Activated naive CD4-positive, alpha-beta T cell treated with Interleukin-2 at 50 U/mL for 16 hours (primary cell): ENCODE measurements around the gene SDHAF4.
"Not testable (repeated sequence)": the region's sequence is repeated elsewhere in the genome, so short reads cannot be mapped to it uniquely, and the experiment has no call there.

Experiments used
- DNase-seq: peaks from one replicate; pipeline ENCODE4 v3.0.0-alpha.2; 2020

Gene SDHAF4

GRCh38 chr6:70566751-70567382 lies at the start of gene SDHAF4:
Gene SDHAF4 (plus strand): TSS chr6:70566930. CDS start chr6:70566941, 11 bp downstream.
- DNase-seq = peak; percentile 97

DNA sequence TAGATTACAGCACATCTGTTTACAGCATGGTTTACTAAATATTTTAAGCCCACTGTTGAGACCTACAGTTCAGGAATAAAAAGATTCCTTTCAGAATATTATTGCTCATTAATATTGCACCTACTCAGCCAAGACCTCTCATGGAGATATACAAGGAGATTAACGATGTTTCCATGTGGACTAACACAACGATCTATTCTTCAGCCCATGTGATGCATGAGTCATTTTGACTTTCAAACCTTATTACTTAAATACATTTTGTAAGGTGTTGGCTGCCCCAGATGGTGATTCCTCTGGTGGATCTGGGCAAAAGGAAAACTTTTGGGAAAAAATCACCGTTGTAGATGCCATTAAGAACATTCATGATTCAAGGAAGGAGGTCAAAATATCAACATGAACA lies 48.0 kb upstream of the SDHAF4 start:
- DNase-seq = no peak

- DNase-seq = no peak
These were observed 46.2 kb upstream of the SDHAF4 start for GRCh38 chr6:70520575-70520974.

GRCh38 chr6:70524721-70525286 lies 41.9 kb upstream of the SDHAF4 start:
- DNase-seq = no peak

- DNase-seq = no peak
These were observed 39.5 kb upstream of the SDHAF4 start for GRCh38 chr6:70527071-70527737.

DNA sequence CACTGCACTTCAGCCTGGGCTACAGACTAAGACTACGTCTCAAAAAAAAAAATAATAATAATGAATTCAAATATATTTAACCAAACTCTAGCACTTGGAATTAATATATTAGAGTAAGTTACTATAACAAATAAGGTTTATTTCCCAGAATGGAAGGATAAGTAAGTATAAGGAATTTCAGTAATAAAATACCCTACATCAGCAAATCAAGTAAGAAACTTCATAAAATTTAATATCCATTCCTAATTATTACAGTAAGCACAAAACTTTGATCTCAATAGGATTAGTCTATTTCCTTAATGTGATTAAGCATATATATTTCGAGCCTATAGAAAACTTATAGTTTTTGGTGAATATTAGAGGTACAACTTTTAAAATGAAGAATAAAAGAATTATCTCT lies 36.7 kb upstream of the SDHAF4 start:
- DNase-seq = no peak

- DNase-seq = no peak
These were observed 35.6 kb upstream of the SDHAF4 start for GRCh38 chr6:70531133-70531532.

DNA sequence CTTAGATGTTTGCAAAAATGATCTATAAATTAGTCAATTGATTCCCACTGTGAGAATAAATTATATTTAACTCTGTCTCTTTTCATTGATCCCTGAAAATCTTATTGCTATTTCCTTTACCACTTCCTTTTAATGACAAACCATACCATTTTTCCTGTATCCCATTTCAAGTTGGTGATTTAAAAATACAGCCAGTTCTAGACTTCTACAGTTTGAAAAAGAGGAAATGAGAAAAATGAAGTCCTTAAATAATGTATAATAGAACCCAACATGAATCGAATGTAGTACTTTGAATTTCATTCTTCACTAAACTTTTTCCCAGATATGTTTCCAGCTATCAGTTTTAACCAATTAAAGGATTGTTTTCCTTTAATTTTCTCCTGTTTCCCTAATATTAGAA lies 29.5 kb upstream of the SDHAF4 start:
- DNase-seq = no peak

DNA sequence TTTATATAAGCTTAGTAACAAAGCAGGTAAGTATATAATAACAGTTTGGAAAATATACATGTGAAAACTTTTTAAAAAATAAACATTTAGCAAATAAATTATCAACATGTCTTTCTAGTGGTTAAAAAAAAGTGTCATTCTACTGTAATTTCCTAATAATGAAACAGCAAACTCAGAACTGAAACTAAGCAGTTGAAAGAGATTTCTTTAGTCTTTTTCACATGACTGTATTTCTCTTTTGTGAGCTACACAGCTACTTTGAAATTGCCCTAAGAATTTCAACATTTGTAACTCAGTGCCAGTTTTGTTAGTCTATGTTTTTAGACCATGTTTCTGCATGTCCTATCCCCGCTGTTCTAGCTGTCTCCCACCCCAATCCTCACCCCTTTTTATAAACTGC lies 28.4 kb upstream of the SDHAF4 start:
- DNase-seq = no peak

GRCh38 chr6:70547313-70547712 lies 19.4 kb upstream of the SDHAF4 start:
- DNase-seq = no peak

- DNase-seq = no peak
These were observed 18.8 kb upstream of the SDHAF4 start for GRCh38 chr6:70547905-70548304.

GRCh38 chr6:70549327-70549726 lies 17.4 kb upstream of the SDHAF4 start:
- DNase-seq = no peak

DNA sequence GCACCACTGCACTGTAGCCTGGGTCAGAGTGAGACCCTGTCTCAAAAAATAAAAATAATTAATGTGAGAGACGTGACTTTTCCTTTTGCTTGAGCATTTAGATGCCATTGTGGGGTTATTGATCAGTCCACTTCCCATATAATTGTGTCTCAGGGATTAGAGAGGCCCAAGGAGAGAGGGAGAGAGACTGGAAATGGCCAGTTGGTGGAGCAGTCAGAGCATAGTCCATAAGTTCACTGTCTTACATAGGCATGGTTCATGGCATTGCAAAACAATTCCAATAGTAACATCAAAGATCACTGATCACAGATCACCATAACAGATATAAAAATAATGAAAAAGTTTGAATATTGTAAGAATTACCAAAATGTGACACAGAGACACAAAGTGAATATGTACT lies 15.2 kb upstream of the SDHAF4 start:
- DNase-seq = no peak

DNA sequence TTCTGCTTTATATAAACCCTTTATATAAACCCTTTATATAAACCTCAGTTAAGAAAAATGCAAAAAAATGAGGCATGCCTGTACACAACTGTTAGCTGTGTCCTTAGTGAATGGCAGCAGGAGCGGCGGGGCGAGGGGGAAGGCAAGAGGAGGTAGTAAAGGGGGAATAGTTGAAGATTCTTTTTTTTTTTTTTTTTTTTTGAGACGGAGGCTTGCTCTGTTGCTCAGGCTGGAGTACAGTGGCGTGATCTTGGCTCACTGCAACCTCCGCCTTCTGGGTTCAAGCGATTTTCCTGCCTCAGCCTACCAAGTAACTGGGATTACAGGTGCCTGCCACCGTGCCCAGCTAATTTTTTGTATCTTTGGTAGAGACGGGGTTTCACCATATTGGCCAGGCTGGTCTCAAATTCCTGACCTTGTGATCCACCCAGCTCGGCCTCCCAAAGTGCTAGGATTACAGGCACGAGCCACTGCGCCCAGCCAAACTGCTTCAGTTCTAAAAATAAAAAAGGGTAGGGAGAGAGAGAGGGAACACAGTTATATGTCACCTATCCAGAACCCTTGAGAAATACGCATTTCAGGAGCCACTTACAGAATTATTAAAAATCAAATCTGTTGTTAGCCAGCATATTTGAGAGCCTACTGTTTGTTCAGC lies 14.3 kb upstream of the SDHAF4 start:
- DNase-seq = not testable (repeated sequence)

- DNase-seq = no peak
These were observed 13.8 kb upstream of the SDHAF4 start for GRCh38 chr6:70552974-70553373.

DNA sequence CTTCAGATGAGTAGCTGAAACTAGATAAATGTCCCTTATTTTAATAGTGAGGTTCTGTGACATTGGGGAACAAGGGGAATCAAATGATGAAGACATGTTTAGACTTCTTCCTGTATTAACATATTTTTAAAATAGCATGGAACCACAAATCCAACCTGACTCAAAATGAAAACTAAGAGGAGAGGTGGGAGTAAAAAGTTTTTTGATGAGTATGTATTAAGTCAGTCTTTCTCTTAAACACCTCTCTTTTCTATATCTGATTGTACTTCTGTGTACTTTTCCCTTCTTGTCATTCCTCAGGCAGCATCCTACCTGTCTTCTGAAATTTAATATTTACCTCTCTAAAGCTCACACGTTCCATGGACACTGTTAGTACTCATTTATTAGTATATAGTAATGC lies 8.7 kb upstream of the SDHAF4 start:
- no peak for DNase-seq

GRCh38 chr6:70562401-70562800 lies 4.3 kb upstream of the SDHAF4 start:
- not testable (repeated sequence) for DNase-seq

DNA sequence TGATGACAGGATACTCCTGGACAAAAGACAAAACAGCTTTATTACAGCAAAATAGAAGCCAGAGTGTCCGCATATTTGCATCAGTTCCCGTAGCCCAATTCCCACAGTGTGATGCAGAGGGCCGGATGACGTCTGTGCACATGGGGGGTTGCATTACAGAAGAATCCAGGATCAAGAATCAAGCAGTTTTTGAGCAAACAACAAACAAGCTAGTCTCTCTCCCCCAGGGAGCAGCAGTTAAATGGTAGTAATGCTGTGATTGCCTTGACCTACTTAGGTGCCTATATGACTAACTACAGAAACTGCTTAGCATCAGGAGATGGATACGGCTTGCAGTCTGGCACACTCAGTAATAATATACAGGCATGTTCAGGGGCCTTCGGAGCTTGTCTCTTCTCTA lies 3.2 kb upstream of the SDHAF4 start:
- no peak for DNase-seq

DNA sequence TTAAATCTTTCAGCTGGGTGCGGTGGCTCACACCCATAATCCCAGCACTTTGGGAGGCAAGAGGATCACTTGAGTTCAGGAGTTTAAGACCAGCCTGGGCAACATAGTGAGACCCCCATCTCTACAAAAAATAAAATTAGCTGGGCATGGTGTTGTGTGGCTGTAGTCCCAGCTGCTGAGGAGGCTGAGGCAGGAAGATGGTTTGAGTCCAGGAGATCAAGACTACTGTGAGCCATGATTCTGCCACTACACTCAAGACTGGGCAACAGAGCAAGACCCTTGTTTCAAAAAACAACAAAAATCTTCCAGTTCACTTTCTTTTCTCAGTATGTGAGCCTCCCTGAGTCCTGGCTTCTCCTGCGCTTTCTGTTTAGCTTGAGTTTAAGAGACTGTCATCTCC lies 7.9 kb downstream of the SDHAF4 start:
- no peak for DNase-seq

- no peak for DNase-seq
These were observed 9.3 kb downstream of the SDHAF4 start for GRCh38 chr6:70575899-70576495.

DNA sequence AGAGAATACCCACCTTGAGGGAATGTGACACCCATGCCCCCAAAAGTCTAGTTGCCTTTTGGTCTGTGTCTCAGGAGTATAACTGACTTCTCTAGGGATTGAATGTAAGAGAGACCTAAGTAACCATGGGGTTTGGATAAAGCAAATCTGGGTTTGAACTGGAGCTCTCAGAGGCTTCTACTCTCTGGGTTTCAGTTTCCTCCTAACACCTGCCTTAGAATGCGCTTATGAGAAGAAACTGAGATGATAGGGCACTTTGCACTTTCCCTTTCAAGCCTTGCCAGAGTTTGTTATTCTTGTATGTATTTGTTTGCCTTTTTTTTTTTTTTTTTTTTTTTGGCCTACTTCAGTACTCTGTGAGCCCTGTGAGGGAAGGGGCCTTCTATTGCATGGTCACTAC lies 19.4 kb downstream of the SDHAF4 start:
- no peak for DNase-seq

DNA sequence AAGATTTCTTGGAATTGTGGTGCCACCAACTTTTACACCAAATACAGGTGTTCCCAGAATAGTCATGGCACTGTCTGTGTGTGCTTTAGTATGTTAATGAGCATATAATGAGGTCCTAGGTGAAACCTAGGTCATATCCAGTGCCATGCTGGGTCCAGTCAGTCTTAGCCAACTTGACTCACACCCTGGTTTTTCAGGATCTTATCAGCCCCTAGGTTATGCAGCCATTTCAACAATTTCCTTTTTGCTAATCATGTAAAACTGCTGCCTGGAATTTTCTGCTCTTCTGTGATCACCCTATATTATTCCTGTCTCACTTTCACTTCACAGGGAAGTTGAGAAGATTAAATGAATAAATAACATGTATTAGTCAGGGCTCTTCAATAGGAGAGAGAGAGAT lies 23.7 kb downstream of the SDHAF4 start:
- no peak for DNase-seq

DNA sequence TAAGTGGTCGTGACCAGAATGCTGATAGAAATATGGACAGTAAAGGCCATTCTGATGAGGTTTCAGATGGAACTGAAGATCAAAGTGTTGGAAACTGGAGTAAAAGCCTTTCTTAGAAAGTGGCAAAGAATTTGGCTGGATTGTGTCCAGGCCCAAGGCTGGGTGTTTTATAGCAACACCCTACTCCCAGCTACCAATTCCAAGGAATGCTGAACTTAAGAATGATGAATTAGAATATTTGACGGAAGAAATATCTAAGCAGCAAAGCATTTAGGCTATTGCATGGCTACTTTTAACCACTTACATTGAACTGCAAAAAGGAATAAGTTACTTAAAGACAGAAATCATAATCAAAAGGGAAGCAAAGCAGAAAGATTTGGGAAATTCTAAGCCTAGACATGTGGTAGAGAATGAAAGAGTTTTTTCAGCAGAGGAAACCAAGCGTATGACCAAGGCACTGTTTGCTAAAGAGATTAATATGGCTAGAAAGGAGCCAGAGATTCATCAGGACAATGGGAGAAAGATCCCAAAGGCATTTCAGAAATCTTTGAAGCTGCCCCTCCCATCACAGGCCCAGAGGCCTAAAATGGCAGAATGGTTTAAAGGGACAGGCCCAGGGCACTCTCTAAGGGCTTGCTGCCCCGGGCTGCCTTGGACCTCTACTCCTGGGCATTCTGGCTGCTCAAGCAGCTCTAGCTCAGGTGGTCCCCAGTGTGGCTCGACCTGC lies 25.8 kb downstream of the SDHAF4 start:
- no peak for DNase-seq
